A549 (cell line): Measurements from ENCODE around the gene ANKRD33B. TPM values are rescaled to one million over a fixed set of nuclear protein-coding genes. Genes with fewer than 3 reads are reported as not detected.

Experiments used
- ATAC-seq, 2 experiments: fragments of 200-7000 bp in 1 of 2; fragments of >200 bp in 1 of 2; cut with Nextera tagmentation in 1 of 2; cut with Tn5 transposase in 1 of 2; 3 replicates each; pipeline versions ENCODE4 v1.8.0 to v1.9.1; 2018 to 2020; ENCODE audit warnings: mild to moderate bottlenecking in 1 of 2, moderate library complexity in 1 of 2
- CTCF ChIA-PET: fragments of 300-600 bp; sonication (Branson Sonifier 250); formaldehyde crosslinking; extraction: SDS; loops from one replicate; lab custom pipeline; 2021; ENCODE audit warnings: antibody characterized with exemption, inconsistent platforms; lab: Yijun Ruan, JAX
- POLR2A ChIA-PET: fragments of 350-600 bp; formaldehyde crosslinking; extraction: SDS; loops from one replicate; lab custom pipeline; 2021; ENCODE audit warnings: antibody characterized with exemption, inconsistent platforms; lab: Yijun Ruan, JAX
- DNase-seq, 2 experiments: peaks; one replicate each; pipeline versions ENCODE4 v3.0.0 to v3.0.0-alpha.2; 2011 to 2016; ENCODE audit warnings: low read depth in 1 of 2, low spot score in 1 of 2
- FAIRE-seq: peaks from 2 replicates; lab custom pipeline; 2011; peaks lifted over from hg19 to GRCh38; lab: Jason Lieb, UNC
- H3K27ac ChIP-seq, 2 experiments: fragments of >200 bp; sonication (Bioruptor Twin); formaldehyde crosslinking; 3 replicates each; pipeline ENCODE4 v1.5.1; 2016 to 2017
- H3K4me1 ChIP-seq: fragments of >200 bp; sonication (Bioruptor Twin); formaldehyde crosslinking; 3 replicates; pipeline ENCODE4 v1.6.1; 2016
- H3K4me2 ChIP-seq: fragments of >200 bp; sonication (Bioruptor Twin); formaldehyde crosslinking; 3 replicates; pipeline ENCODE4 v1.6.1; 2016
- H3K4me3 ChIP-seq: fragments of >200 bp; sonication (Bioruptor Twin); formaldehyde crosslinking; 3 replicates; pipeline ENCODE4 v1.5.1; 2016
- H3K9me3 ChIP-seq: fragments of >200 bp; sonication (Bioruptor Twin); formaldehyde crosslinking; 3 replicates; pipeline ENCODE4 v1.6.1; 2016
- CHD4 ChIP-seq: fragments of 200-600 bp; sonication (generic); IDR thresholded peaks from 2 replicates; pipeline ENCODE4 v1.6.1; 2016; ENCODE audit warnings: antibody characterized with exemption, mild to moderate bottlenecking, borderline replicate concordance
- ESRRA ChIP-seq: fragments of 150-350 bp; IDR thresholded peaks from 2 replicates; pipeline ENCODE4 v1.6.1; 2014; ENCODE audit warnings: mild to moderate bottlenecking, low read length, borderline replicate concordance
- FOSB ChIP-seq: fragments of 250-450 bp; sonication (Bioruptor Pico); IDR thresholded peaks from 2 replicates; pipeline ENCODE4 v1.5.0; 2020; ENCODE audit warnings: mild to moderate bottlenecking, moderate library complexity
- HMGXB4 ChIP-seq: fragments of 250-450 bp; sonication (Bioruptor Pico); IDR thresholded peaks from 2 replicates; pipeline ENCODE4 v1.5.0; 2021; ENCODE audit warnings: mild to moderate bottlenecking, moderate library complexity, borderline replicate concordance
- JUN ChIP-seq, 2 experiments: fragments of >200 bp; sonication (Bioruptor Twin); formaldehyde crosslinking; IDR thresholded peaks; 2 replicates in 1 of 2; 3 replicates in 1 of 2; pipeline ENCODE4 v1.6.1; 2016 to 2017
- MAFK ChIP-seq: fragments of 450-650 bp; IDR thresholded peaks from 2 replicates; pipeline ENCODE4 v1.6.1; 2014; ENCODE audit not compliant: partially characterized antibody
- MYC ChIP-seq: IDR thresholded peaks from 2 replicates; pipeline ENCODE4 v1.6.1; 2012; ENCODE audit warnings: mild to moderate bottlenecking, inconsistent platforms, low read length, improper control_type of control experiment, borderline replicate concordance
- NFE2L2 ChIP-seq: fragments of 150-350 bp; conservative IDR thresholded peaks from 2 replicates; pipeline ENCODE4 v1.6.1; 2014; ENCODE audit warnings: low read length
- NPAS2 ChIP-seq: fragments of 250-450 bp; sonication (Bioruptor Pico); IDR thresholded peaks from 2 replicates; pipeline ENCODE4 v1.8.0; 2022; ENCODE audit warnings: mild to moderate bottlenecking, moderate library complexity, borderline replicate concordance
- NR3C1 ChIP-seq: fragments of >200 bp; sonication (Bioruptor Twin); formaldehyde crosslinking; IDR thresholded peaks from 3 replicates; pipeline ENCODE4 v1.6.1; 2017
- RCOR1 ChIP-seq: fragments of 150-350 bp; IDR thresholded peaks from 2 replicates; pipeline ENCODE4 v1.6.1; 2014; ENCODE audit warnings: antibody characterized with exemption, low read length, low read depth
- ZNF302 ChIP-seq: fragments of 250-450 bp; sonication (Bioruptor Pico); IDR thresholded peaks from 2 replicates; pipeline ENCODE4 v1.9.0; 2021; ENCODE audit warnings: inconsistent platforms, mild to moderate bottlenecking, moderate library complexity
- WGBS: methylation state at CpG from one replicate; pipeline ENCODE4 v1.1.6; 2017; ENCODE audit errors: missing lambda C conversion rate; 5-methylcytosine and 5-hydroxymethylcytosine counted together
- polyA plus RNA-seq, 4 experiments: library from polyadenylated mRNA; depleted of rRNA in 3 of 4; stranded (reverse); fragments of >200 nt; fragmentation: RNase III in 1 of 4; extraction: RNeasy Plus Mini Kit Qiagen cat#74134 plus additional on column Dnase treatment in 1 of 4; gene quantifications; 2 replicates in 3 of 4; 3 replicates in 1 of 4; pipeline ENCODE4 v1.2.3, GENCODE V29; 2011 to 2017
- TF ChIP-seq, protein P1 (sequence below): fragments of >200 bp; sonication (Bioruptor Twin); formaldehyde crosslinking; IDR thresholded peaks from 2 replicates; pipeline ENCODE4 v1.6.1; 2016
- TF ChIP-seq, protein P2 (sequence below): fragments of 450-650 bp; IDR thresholded peaks from 2 replicates; pipeline ENCODE4 v1.6.1; 2014; ENCODE audit warnings: antibody characterized with exemption
- TF ChIP-seq, protein P3 (sequence below): fragments of 250-450 bp; sonication (Bioruptor Pico); IDR thresholded peaks from 2 replicates; pipeline ENCODE4 v1.5.0; 2020; ENCODE audit warnings: low read depth, mild to moderate bottlenecking, moderate library complexity
- TF ChIP-seq, protein P4 (sequence below): fragments of 200-600 bp; sonication (generic); IDR thresholded peaks from 2 replicates; pipeline ENCODE4 v1.6.1; 2016; ENCODE audit warnings: antibody characterized with exemption, mild to moderate bottlenecking, moderate library complexity

ANKRD33B gene
- polyA plus RNA-seq, 2 of the 4 experiments (the other 2 are of a cell fraction): 4.0 to 6.9 TPM

- H3K9me3 ChIP-seq: no peaks in the 10 kb centered on the region
- DNase-seq (no peak), FAIRE-seq (no peak), ATAC-seq (no peak)
- TF ChIP-seq MYC (no peak), ZNF302 (no peak), NFE2L2 (no peak), NPAS2 (CRISPR knock-in tag) (no peak), NR3C1 (no peak), HMGXB4 (no peak), JUN (IDR thresholded peaks at IDR 0.05) (no peak), RCOR1 (no peak), MAFK (no peak), ESRRA (no peak), CHD4 (no peak), FOSB (CRISPR knock-in tag) (no peak)
- TF ChIP-seq, protein P1, sequence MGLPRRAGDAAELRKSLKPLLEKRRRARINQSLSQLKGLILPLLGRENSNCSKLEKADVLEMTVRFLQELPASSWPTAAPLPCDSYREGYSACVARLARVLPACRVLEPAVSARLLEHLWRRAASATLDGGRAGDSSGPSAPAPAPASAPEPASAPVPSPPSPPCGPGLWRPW: no peak
- TF ChIP-seq, protein P2, sequence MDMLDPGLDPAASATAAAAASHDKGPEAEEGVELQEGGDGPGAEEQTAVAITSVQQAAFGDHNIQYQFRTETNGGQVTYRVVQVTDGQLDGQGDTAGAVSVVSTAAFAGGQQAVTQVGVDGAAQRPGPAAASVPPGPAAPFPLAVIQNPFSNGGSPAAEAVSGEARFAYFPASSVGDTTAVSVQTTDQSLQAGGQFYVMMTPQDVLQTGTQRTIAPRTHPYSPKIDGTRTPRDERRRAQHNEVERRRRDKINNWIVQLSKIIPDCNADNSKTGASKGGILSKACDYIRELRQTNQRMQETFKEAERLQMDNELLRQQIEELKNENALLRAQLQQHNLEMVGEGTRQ: no peak
- TF ChIP-seq, protein P3, sequence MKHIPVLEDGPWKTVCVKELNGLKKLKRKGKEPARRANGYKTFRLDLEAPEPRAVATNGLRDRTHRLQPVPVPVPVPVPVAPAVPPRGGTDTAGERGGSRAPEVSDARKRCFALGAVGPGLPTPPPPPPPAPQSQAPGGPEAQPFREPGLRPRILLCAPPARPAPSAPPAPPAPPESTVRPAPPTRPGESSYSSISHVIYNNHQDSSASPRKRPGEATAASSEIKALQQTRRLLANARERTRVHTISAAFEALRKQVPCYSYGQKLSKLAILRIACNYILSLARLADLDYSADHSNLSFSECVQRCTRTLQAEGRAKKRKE (CRISPR knock-in tag): no peak
- TF ChIP-seq, protein P4, sequence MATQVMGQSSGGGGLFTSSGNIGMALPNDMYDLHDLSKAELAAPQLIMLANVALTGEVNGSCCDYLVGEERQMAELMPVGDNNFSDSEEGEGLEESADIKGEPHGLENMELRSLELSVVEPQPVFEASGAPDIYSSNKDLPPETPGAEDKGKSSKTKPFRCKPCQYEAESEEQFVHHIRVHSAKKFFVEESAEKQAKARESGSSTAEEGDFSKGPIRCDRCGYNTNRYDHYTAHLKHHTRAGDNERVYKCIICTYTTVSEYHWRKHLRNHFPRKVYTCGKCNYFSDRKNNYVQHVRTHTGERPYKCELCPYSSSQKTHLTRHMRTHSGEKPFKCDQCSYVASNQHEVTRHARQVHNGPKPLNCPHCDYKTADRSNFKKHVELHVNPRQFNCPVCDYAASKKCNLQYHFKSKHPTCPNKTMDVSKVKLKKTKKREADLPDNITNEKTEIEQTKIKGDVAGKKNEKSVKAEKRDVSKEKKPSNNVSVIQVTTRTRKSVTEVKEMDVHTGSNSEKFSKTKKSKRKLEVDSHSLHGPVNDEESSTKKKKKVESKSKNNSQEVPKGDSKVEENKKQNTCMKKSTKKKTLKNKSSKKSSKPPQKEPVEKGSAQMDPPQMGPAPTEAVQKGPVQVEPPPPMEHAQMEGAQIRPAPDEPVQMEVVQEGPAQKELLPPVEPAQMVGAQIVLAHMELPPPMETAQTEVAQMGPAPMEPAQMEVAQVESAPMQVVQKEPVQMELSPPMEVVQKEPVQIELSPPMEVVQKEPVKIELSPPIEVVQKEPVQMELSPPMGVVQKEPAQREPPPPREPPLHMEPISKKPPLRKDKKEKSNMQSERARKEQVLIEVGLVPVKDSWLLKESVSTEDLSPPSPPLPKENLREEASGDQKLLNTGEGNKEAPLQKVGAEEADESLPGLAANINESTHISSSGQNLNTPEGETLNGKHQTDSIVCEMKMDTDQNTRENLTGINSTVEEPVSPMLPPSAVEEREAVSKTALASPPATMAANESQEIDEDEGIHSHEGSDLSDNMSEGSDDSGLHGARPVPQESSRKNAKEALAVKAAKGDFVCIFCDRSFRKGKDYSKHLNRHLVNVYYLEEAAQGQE: no peak
- TF ChIP-seq, all 56 proteins: peak for 0
- Histone ChIP-seq H3K4me2 (no peak overlapping the region), H3K27ac (peak overlapping the region in 1 of 2 experiments; percentile 77; a peak in 2 of 6 replicates), H3K4me1 (peaks cover 26% of the 10 kb centered on the region), H3K4me3 (no peak overlapping the region)
- ChIA-PET POLR2A (no interaction called here), CTCF (interaction anchor here (0.7 to 7.6 kb wide), 11 partner anchors 12 to 1024 kb away, joined by 3 to 59 read pairs (median 5); no protein-coding TSS in a partner anchor)
- WGBS: 87% methylated on average over 14 of the region's 14 CpGs
Measured at GRCh38 chr5:10690460-10691440, 126.9 kb downstream of the ANKRD33B start.
